ENCODE results near the gene KRTAP3-3. TPM values are rescaled to one million over a fixed set of nuclear protein-coding genes. Genes with fewer than 3 reads are reported as not detected.
A peak's percentile ranks its signal among the peaks of the same experiment; 100 is the strongest.

Gene KRTAP3-3
- total RNA-seq, 2 donors from 2014 or later = not detected

DNA sequence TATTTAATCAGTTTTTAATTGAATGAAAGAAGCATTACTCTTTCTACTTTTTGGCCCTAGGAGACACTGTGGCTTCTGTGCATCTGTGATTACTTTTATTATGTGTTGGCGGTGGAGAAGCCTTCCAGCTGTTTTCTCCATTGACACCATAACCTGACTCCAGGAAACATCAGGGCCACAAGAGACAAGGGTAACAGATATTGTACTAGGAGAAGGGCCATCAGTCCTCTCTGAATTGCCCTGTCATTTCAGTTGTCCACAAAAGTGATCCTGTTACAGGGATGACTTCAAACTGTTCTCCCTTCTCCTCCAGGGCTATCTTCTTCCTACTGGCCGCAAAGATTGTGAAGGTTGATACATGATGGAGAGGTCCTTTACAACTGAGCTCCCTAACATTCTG, 41.8 kb downstream of the KRTAP3-3 start:
- TF ChIP-seq POLR2A (IDR thresholded peaks at IDR 0.05) (no peak), CTCF (IDR thresholded peaks at IDR 0.05) (no peak), POLR2AphosphoS5 (IDR thresholded peaks at IDR 0.05) (no peak)
- Histone ChIP-seq H3K4me3 (no peak overlapping the region), H3K27ac (no peak overlapping the region), H3K4me1 (replicated peaks) (no peaks in the 10 kb centered on the region), H3K27me3 (replicated peaks; ENCODE audit: insufficient read depth) (no peaks in the 10 kb centered on the region), H3K9me3 (no peaks in the 10 kb centered on the region), H3K36me3 (no peaks in the 10 kb centered on the region)
- WGBS = 87% methylated on average over 2 of the region's 2 CpGs
- intact Hi-C loops (cut with DNase I) = no loop called here
- DNase-seq (ENCODE audit: low spot score) = no peak

DNA sequence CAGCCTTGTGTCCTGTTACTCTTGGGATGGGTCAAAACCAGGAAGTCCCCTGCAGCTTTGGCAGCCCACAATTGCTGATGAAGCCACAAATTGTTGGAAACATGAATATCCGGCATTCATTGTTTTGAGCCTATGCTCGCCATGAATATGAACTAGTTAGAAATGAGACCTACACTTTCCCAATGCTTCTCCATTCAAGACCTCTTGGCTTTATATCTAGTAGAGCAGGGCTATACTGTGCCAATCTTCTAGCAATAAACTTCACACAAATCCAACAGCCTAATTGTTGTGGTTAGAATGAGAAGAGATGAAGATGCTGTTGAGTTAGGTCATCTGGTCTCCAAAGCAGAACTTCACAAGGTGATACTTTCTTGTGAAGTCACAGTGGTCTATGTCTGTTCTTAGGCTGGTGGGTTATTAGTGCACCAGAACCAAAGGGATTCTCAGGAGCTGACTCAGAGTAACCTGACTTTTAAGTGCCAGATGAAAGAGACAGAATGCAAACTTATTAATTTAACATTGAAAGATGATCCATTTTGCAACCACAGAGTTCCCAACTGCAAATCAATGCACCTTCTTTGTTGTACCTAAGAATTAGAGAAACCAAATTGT, 42.8 kb downstream of the KRTAP3-3 start:
- Histone ChIP-seq H3K9me3 (no peaks in the 10 kb centered on the region), H3K27me3 (replicated peaks; ENCODE audit: insufficient read depth) (no peaks in the 10 kb centered on the region), H3K36me3 (no peaks in the 10 kb centered on the region), H3K27ac (no peak overlapping the region), H3K4me3 (no peak overlapping the region), H3K4me1 (replicated peaks) (no peaks in the 10 kb centered on the region)
- 94% methylated on average over 2 of the region's 2 CpGs for WGBS
- intact Hi-C loops (cut with DNase I) = no loop called here
- TF ChIP-seq POLR2A (IDR thresholded peaks at IDR 0.05) (no peak), POLR2AphosphoS5 (IDR thresholded peaks at IDR 0.05) (no peak), CTCF (IDR thresholded peaks at IDR 0.05) (no peak)
- DNase-seq (ENCODE audit: low spot score) = no peak

DNA sequence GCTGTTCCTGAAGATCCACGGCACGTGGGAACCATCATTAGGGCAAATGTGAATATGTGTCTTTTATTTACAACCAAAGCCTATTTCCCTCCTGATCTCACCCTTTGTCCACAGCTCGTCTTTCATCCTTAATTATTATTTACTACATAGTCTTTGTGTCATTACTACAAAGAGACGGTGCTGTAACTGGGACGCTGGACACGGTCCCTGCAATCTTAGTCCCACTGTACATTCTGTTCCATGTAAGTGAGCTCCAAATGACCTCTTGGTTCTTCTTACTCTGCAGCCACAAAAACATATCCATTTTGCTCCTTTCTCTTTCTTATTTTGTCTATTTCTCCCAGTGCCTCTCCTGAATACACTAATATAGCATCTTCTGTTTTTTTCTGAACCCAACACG, 43.8 kb downstream of the KRTAP3-3 start:
- TF ChIP-seq POLR2A (IDR thresholded peaks at IDR 0.05) = no peak
- peak; percentile 47 for TF ChIP-seq POLR2AphosphoS5 (IDR thresholded peaks at IDR 0.05)
- no peak for TF ChIP-seq CTCF (IDR thresholded peaks at IDR 0.05)
- 56% methylated on average over 7 of the region's 7 CpGs for WGBS
- no peaks in the 10 kb centered on the region for H3K27me3 ChIP-seq (replicated peaks; ENCODE audit: insufficient read depth)
- no peak overlapping the region for H3K4me3 ChIP-seq
- no peak for DNase-seq (ENCODE audit: low spot score)
- H3K4me1 ChIP-seq (replicated peaks) = no peaks in the 10 kb centered on the region
- H3K27ac ChIP-seq = peak overlapping the region in 1 of 2 donors; percentile 10
- no peaks in the 10 kb centered on the region for H3K9me3 ChIP-seq
- intact Hi-C loops (cut with DNase I) = no loop called here
- no peaks in the 10 kb centered on the region for H3K36me3 ChIP-seq

DNA sequence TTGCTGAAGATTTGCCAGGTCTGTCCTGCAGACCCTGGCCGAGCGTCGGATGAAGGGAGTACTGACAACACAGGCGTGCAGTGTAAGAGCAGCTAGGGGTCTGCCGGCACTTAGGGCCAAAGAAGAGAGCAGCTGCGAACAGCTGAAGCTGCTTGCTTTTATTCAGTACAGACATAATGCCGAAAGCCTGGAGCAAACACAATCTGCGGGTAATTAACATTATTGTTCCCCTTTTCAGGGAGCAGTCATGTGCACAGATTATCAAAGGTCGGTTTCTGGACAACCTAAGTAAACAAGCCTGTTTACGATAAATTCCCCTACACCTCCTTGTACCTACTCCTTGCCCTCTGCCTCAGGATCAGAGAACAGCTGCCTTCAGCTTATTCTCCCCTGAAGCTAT, 44.5 kb downstream of the KRTAP3-3 start:
- TF ChIP-seq POLR2A (IDR thresholded peaks at IDR 0.05) = no peak
- TF ChIP-seq POLR2AphosphoS5 (IDR thresholded peaks at IDR 0.05) = no peak
- TF ChIP-seq CTCF (IDR thresholded peaks at IDR 0.05) = no peak
- 28% methylated on average over 10 of the region's 10 CpGs for WGBS
- no peaks in the 10 kb centered on the region for H3K36me3 ChIP-seq
- H3K27me3 ChIP-seq (replicated peaks; ENCODE audit: insufficient read depth) = no peaks in the 10 kb centered on the region
- intact Hi-C loops (cut with DNase I) = no loop called here
- DNase-seq (ENCODE audit: low spot score) = no peak
- H3K4me1 ChIP-seq (replicated peaks) = no peaks in the 10 kb centered on the region
- H3K27ac ChIP-seq = no peak overlapping the region
- no peak overlapping the region for H3K4me3 ChIP-seq
- no peaks in the 10 kb centered on the region for H3K9me3 ChIP-seq

DNA sequence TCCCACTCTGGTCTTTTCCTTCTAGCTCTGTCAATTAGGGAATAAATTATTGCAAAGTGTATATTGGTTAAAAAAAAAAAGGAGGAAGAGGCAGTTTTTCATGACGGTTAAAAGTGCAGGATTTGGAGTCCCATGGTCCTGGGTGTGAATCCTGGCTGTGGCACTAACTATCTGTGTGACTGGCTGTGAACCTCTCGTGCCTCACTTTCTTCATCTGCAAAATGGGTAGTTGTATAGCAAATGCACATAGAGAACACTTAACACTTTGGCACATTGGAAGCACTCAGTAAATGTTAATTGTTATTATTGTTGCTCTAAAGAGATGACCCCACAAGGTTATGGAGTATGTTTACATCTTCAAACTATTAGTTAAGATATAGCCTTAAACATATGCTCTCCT, 46.0 kb downstream of the KRTAP3-3 start:
- Histone ChIP-seq H3K27me3 (replicated peaks; ENCODE audit: insufficient read depth) (no peaks in the 10 kb centered on the region), H3K4me1 (replicated peaks) (no peaks in the 10 kb centered on the region), H3K4me3 (no peak overlapping the region), H3K36me3 (no peaks in the 10 kb centered on the region), H3K9me3 (no peaks in the 10 kb centered on the region), H3K27ac (no peak overlapping the region)
- no peak for TF ChIP-seq CTCF (IDR thresholded peaks at IDR 0.05)
- TF ChIP-seq POLR2AphosphoS5 (IDR thresholded peaks at IDR 0.05) = no peak
- TF ChIP-seq POLR2A (IDR thresholded peaks at IDR 0.05) = no peak
- intact Hi-C loops (cut with DNase I) = no loop called here
- 86% methylated on average over 2 of the region's 2 CpGs for WGBS
- no peak for DNase-seq (ENCODE audit: low spot score)

Data from prostate gland (tissue), 2 donors.